Neural progenitor cell (in vitro differentiated cells): ENCODE results near the gene ARMC9. TPM values are rescaled to one million over a fixed set of nuclear protein-coding genes. Genes with fewer than 3 reads are reported as not detected.

Experiments used
- DNase-seq: peaks from one replicate; pipeline ENCODE4 v3.0.0-alpha.2; 2016; ENCODE audit warnings: low spot score
- H2AFZ ChIP-seq: fragments of 200-600 bp; sonication (generic); replicated peaks from 2 replicates; pipeline ENCODE4 v1.6.1; 2016; ENCODE audit warnings: antibody characterized with exemption
- H3F3A ChIP-seq: fragments of 200-600 bp; sonication (generic); 2 replicates; pipeline ENCODE4 v1.6.1; 2016; ENCODE audit warnings: antibody characterized with exemption, low read depth
- H3K27ac ChIP-seq: fragments of 200-600 bp; sonication (generic); 2 replicates; pipeline ENCODE4 v1.5.1; 2016; ENCODE audit warnings: mild to moderate bottlenecking
- H3K27me3 ChIP-seq: fragments of 200-600 bp; sonication (generic); 2 replicates; pipeline ENCODE4 v1.6.1; 2016; ENCODE audit warnings: mild to moderate bottlenecking, moderate library complexity
- H3K36me3 ChIP-seq: fragments of 200-600 bp; sonication (generic); 2 replicates; pipeline ENCODE4 v1.5.1; 2016
- H3K4me1 ChIP-seq: fragments of 200-600 bp; sonication (generic); 2 replicates; pipeline ENCODE4 v1.6.1; 2016; ENCODE audit warnings: mixed run types
- H3K4me2 ChIP-seq: fragments of 200-600 bp; sonication (generic); 2 replicates; pipeline ENCODE4 v1.6.1; 2016
- H3K4me3 ChIP-seq: fragments of 200-600 bp; sonication (generic); 2 replicates; pipeline ENCODE4 v1.5.1; 2016
- H3K79me2 ChIP-seq: fragments of 200-600 bp; sonication (generic); 2 replicates; pipeline ENCODE4 v1.6.1; 2016; ENCODE audit warnings: low read depth
- H3K9ac ChIP-seq: fragments of 200-600 bp; sonication (generic); 2 replicates; pipeline ENCODE4 v1.6.1; 2016
- H3K9me3 ChIP-seq: fragments of 200-600 bp; sonication (generic); 2 replicates; pipeline ENCODE4 v1.5.1; 2016; ENCODE audit warnings: low read depth
- H4K20me1 ChIP-seq: fragments of 200-600 bp; sonication (generic); 2 replicates; pipeline ENCODE4 v1.6.1; 2016; ENCODE audit warnings: low read depth
- H3K27ac Mint-ChIP-seq: 3 replicates; pipeline ENCODE4 v1.8.0; 2021; ENCODE audit warnings: mixed read lengths
- H3K27me3 Mint-ChIP-seq: 2 replicates; pipeline ENCODE4 v1.8.0; 2022; ENCODE audit warnings: low read depth, mild to moderate bottlenecking, inconsistent platforms, moderate library complexity, mixed read lengths; ENCODE audit not compliant: insufficient read depth
- H3K36me3 Mint-ChIP-seq: 3 replicates; pipeline ENCODE4 v1.8.0; 2021; ENCODE audit warnings: mixed read lengths
- H3K4me1 Mint-ChIP-seq: 3 replicates; pipeline ENCODE4 v1.8.0; 2021; ENCODE audit warnings: mixed read lengths
- H3K4me3 Mint-ChIP-seq: 3 replicates; pipeline ENCODE4 v1.8.0; 2021; ENCODE audit warnings: mild to moderate bottlenecking, moderate library complexity, mixed read lengths
- H3K9me3 Mint-ChIP-seq: 3 replicates; pipeline ENCODE4 v1.8.0; 2020; ENCODE audit warnings: mixed read lengths
- CTCF ChIP-seq: fragments of 200-600 bp; sonication (generic); IDR thresholded peaks from 2 replicates; pipeline ENCODE4 v1.5.1; 2017; ENCODE audit warnings: antibody characterized with exemption, mild to moderate bottlenecking
- EZH2 ChIP-seq: fragments of 200-600 bp; sonication (generic); IDR thresholded peaks from 2 replicates; pipeline ENCODE4 v1.6.1; 2017; ENCODE audit warnings: antibody characterized with exemption, mild to moderate bottlenecking, moderate library complexity
- EZH2phosphoT487 ChIP-seq: fragments of 200-600 bp; sonication (generic); IDR thresholded peaks from 2 replicates; pipeline ENCODE4 v1.6.1; 2017; ENCODE audit warnings: antibody characterized with exemption
- total RNA-seq: library from RNA; depleted of rRNA; stranded (reverse); fragments of >200 nt; gene quantifications from 2 replicates; pipeline ENCODE4 v1.2.3, GENCODE V29; 2015; ENCODE audit warnings: low replicate concordance

The ARMC9 gene
- total RNA-seq, 1 donor from 2014 or later = 45.8 TPM

- Histone ChIP-seq H3K79me2 (no peaks in the 10 kb centered on the region), H3F3A (peaks cover 5% of the 10 kb centered on the region), H3K4me1 (peaks cover 21% of the 10 kb centered on the region), H4K20me1 (no peaks in the 10 kb centered on the region), H3K4me3 (no peak overlapping the region), H3K4me2 (no peak overlapping the region), H3K27me3 (no peaks in the 10 kb centered on the region), H3K9ac (no peak overlapping the region), H3K9me3 (no peaks in the 10 kb centered on the region), H3K27ac (no peak overlapping the region), H3K36me3 (no peaks in the 10 kb centered on the region), H2AFZ (no peak overlapping the region)
- Mint-ChIP-seq H3K36me3 (peaks cover 16% of the 10 kb centered on the region), H3K27me3 (peaks cover 2% of the 10 kb centered on the region), H3K27ac (peak overlapping the region; percentile 91), H3K4me1 (peaks cover 27% of the 10 kb centered on the region), H3K4me3 (no peak overlapping the region), H3K9me3 (no peaks in the 10 kb centered on the region)
- no peak for TF ChIP-seq EZH2phosphoT487
- no peak for TF ChIP-seq CTCF
- TF ChIP-seq EZH2 = no peak
- no peak for DNase-seq
Observed at GRCh38 chr2:231364961-231365810, 166.8 kb downstream of the ARMC9 start.

DNA sequence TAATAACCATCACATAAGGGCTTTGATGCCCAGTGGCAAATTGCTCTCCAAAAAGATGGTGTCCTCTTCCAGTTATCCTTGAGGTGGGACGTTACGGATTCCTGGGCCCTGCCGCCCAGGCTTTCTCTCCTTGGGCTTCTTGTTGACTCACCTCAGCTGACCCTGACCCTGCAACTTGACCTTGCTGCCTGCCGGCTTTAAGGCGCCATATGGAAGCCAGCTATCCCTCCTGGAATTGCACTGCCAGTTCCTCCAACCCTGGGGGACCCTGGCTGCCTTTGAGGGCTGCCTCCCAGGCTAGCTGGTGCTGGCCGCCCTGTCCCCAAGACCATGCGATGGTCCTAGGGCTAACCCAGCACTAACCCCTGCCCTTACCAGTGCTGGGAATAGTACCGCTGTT is 168.7 kb downstream of the ARMC9 start:
- no peaks in the 10 kb centered on the region for H3K27me3 Mint-ChIP-seq
- no peak overlapping the region for H3K27ac Mint-ChIP-seq
- peaks cover 30% of the 10 kb centered on the region for H3K4me1 Mint-ChIP-seq
- DNase-seq = no peak
- Histone ChIP-seq H3K36me3 (no peaks in the 10 kb centered on the region), H3K4me2 (no peak overlapping the region), H3K27ac (no peak overlapping the region), H3K4me3 (no peak overlapping the region), H3F3A (peaks cover 22% of the 10 kb centered on the region), H4K20me1 (no peaks in the 10 kb centered on the region), H2AFZ (no peak overlapping the region), H3K27me3 (no peaks in the 10 kb centered on the region), H3K9ac (no peak overlapping the region), H3K9me3 (no peaks in the 10 kb centered on the region), H3K79me2 (no peaks in the 10 kb centered on the region), H3K4me1 (peaks cover 30% of the 10 kb centered on the region)
- no peak for TF ChIP-seq EZH2
- no peak for TF ChIP-seq EZH2phosphoT487
- TF ChIP-seq CTCF = no peak
- no peaks in the 10 kb centered on the region for H3K9me3 Mint-ChIP-seq
- peaks cover 13% of the 10 kb centered on the region for H3K36me3 Mint-ChIP-seq
- no peak overlapping the region for H3K4me3 Mint-ChIP-seq

GRCh38 chr2:231369580-231370428 is 171.4 kb downstream of the ARMC9 start:
- Mint-ChIP-seq H3K9me3 (no peaks in the 10 kb centered on the region), H3K27me3 (no peaks in the 10 kb centered on the region), H3K27ac (no peak overlapping the region), H3K36me3 (peaks cover 13% of the 10 kb centered on the region), H3K4me3 (no peak overlapping the region), H3K4me1 (peaks cover 19% of the 10 kb centered on the region)
- no peak for DNase-seq
- Histone ChIP-seq H3K27me3 (no peaks in the 10 kb centered on the region), H4K20me1 (no peaks in the 10 kb centered on the region), H3K27ac (no peak overlapping the region), H3K9ac (no peak overlapping the region), H2AFZ (peak overlapping the region; percentile 5), H3K79me2 (no peaks in the 10 kb centered on the region), H3F3A (peaks cover 22% of the 10 kb centered on the region), H3K4me2 (peak overlapping the region; percentile 39), H3K4me1 (peaks cover 28% of the 10 kb centered on the region), H3K36me3 (no peaks in the 10 kb centered on the region), H3K4me3 (no peak overlapping the region), H3K9me3 (no peaks in the 10 kb centered on the region)
- TF ChIP-seq CTCF (no peak), EZH2 (no peak), EZH2phosphoT487 (no peak)
